A549 (cell line): ENCODE results near the gene IFNB1.

Experiments
- CEBPB ChIP-seq, 2 experiments: fragments of >200 bp in 1 of 2; sonication (Bioruptor Twin) in 1 of 2; formaldehyde crosslinking in 1 of 2; IDR thresholded peaks; 2 replicates each; pipeline ENCODE4 v1.6.1; 2012 to 2016
- CHD2 ChIP-seq: fragments of 150-350 bp; IDR thresholded peaks from 2 replicates; pipeline ENCODE4 v1.6.1; 2014; ENCODE audit warnings: low read length; ENCODE audit not compliant: partially characterized antibody
- CTCF ChIP-seq: fragments of >200 bp; sonication (Bioruptor Twin); formaldehyde crosslinking; IDR thresholded peaks from 3 replicates; pipeline ENCODE4 v1.5.1; 2016
- ELK1 ChIP-seq: fragments of 150-350 bp; IDR thresholded peaks from 2 replicates; pipeline ENCODE4 v1.6.1; 2014; ENCODE audit warnings: low read depth, mild to moderate bottlenecking, low read length
- EP300 ChIP-seq, 2 experiments: fragments of >200 bp; sonication (Bioruptor Twin); formaldehyde crosslinking; IDR thresholded peaks; 2 replicates in 1 of 2; 3 replicates in 1 of 2; pipeline ENCODE4 v1.6.1; 2016 to 2017
- JUNB ChIP-seq: fragments of >200 bp; sonication (Bioruptor Twin); formaldehyde crosslinking; IDR thresholded peaks from 2 replicates; pipeline ENCODE4 v1.6.1; 2016
- MAX ChIP-seq: IDR thresholded peaks from 2 replicates; pipeline ENCODE4 v1.6.1; 2012
- MYC ChIP-seq: IDR thresholded peaks from 2 replicates; pipeline ENCODE4 v1.6.1; 2012; ENCODE audit warnings: mild to moderate bottlenecking, inconsistent platforms, low read length, improper control_type of control experiment, borderline replicate concordance
- PHF8 ChIP-seq: fragments of 200-600 bp; sonication (generic); IDR thresholded peaks from 2 replicates; pipeline ENCODE4 v1.6.1; 2016; ENCODE audit warnings: low read depth, mild to moderate bottlenecking, antibody characterized with exemption, moderate library complexity, borderline replicate concordance
- POLR2A ChIP-seq: IDR thresholded peaks from 2 replicates; pipeline ENCODE4 v1.6.1; 2012; ENCODE audit warnings: mild to moderate bottlenecking, low read length
- RAD21 ChIP-seq, 2 experiments: fragments of >200 bp in 1 of 2; sonication (Bioruptor Twin) in 1 of 2; formaldehyde crosslinking in 1 of 2; IDR thresholded peaks in 1 of 2; conservative IDR thresholded peaks in 1 of 2; 2 replicates in 1 of 2; 3 replicates in 1 of 2; pipeline ENCODE4 v1.6.1; 2012 to 2018; ENCODE audit warnings: inconsistent platforms in 1 of 2
- ZFP36 ChIP-seq: fragments of 450-650 bp; IDR thresholded peaks from 2 replicates; pipeline ENCODE4 v1.6.1; 2014; ENCODE audit warnings: borderline replicate concordance; ENCODE audit not compliant: partially characterized antibody

- TF ChIP-seq POLR2A (no peak), CTCF (no peak), MYC (no peak), ELK1 (no peak), EP300 (IDR thresholded peaks at IDR 0.05) (no peak), CEBPB (IDR thresholded peaks at IDR 0.05) (no peak), ZFP36 (no peak), RAD21 (conservative IDR thresholded peaks at IDR 0.05 in 1 of 2, IDR thresholded peaks at IDR 0.05 in 1 of 2) (no peak), PHF8 (no peak), JUNB (no peak), MAX (no peak), CHD2 (no peak)
Observed at GRCh38 chr9:21114311-21114710, 36.6 kb upstream of the IFNB1 start.
